GM20431 (cell line): ENCODE measurements around the gene TAPBPL.

Experiments used
- in situ Hi-C: fragments of 300-500 bp; cut with MseI, MboI; formaldehyde crosslinking; loops from one replicate; pipeline ENCODE4 v1.15.0; 2020; ENCODE audit warnings: low sequenced_read_pairs; ENCODE audit not compliant: unreplicated experiment

The TAPBPL gene

GRCh38 chr12:6435961-6436715, 15.7 kb upstream of the TAPBPL start:
- in situ Hi-C loops = no loop called here

- in situ Hi-C loops = no loop called here
These were observed 14.3 kb upstream of the TAPBPL start for GRCh38 chr12:6437586-6437985.

GRCh38 chr12:6438345-6438744, 13.5 kb upstream of the TAPBPL start:
- in situ Hi-C loops = no loop called here

- in situ Hi-C loops = no loop called here
These were observed 11.5 kb upstream of the TAPBPL start for GRCh38 chr12:6440391-6440790.

GRCh38 chr12:6442836-6443235, 9.0 kb upstream of the TAPBPL start:
- in situ Hi-C loops = no loop called here

GRCh38 chr12:6443361-6443983, 8.4 kb upstream of the TAPBPL start:
- in situ Hi-C loops = no loop called here

- in situ Hi-C loops = no loop called here
These were observed 7.8 kb upstream of the TAPBPL start for GRCh38 chr12:6444031-6444430.

GRCh38 chr12:6444704-6445688, 6.8 kb upstream of the TAPBPL start, which contains the start of gene CD27:
TSS of gene CD27 (plus strand) at chr12:6444955. CDS start at chr12:6445096, 141 bp downstream.
- in situ Hi-C loops = no loop called here

- in situ Hi-C loops = no loop called here
These were observed 1.6 kb upstream of the TAPBPL start for GRCh38 chr12:6450091-6450868.

- in situ Hi-C loops = no loop called here
These were observed 934 bp upstream of the TAPBPL start for GRCh38 chr12:6450869-6451347.

- in situ Hi-C loops = no loop called here
These were observed 552 bp downstream of the TAPBPL start for GRCh38 chr12:6452245-6452943.

- in situ Hi-C loops = no loop called here
These were observed 1.2 kb downstream of the TAPBPL start for GRCh38 chr12:6452944-6453630.

GRCh38 chr12:6457220-6457945, 5.5 kb downstream of the TAPBPL start:
- in situ Hi-C loops = no loop called here

GRCh38 chr12:6458281-6459003, 6.6 kb downstream of the TAPBPL start:
- in situ Hi-C loops = no loop called here

- in situ Hi-C loops = no loop called here
These were observed 7.1 kb downstream of the TAPBPL start for GRCh38 chr12:6459004-6459337.

GRCh38 chr12:6460751-6461371, 9.0 kb downstream of the TAPBPL start:
- in situ Hi-C loops = no loop called here
